Activated naive CD4-positive, alpha-beta T cell treated with anti-CD3 and anti-CD28 coated beads for 36 hours (primary cell): ENCODE measurements around the gene SRSF6. TPM values are rescaled to one million over a fixed set of nuclear protein-coding genes. Genes with fewer than 3 reads are reported as not detected.
A peak's percentile ranks its signal among the peaks of the same experiment; 100 is the strongest.
"Not testable (repeated sequence)": the region's sequence is repeated elsewhere in the genome, so short reads cannot be mapped to it uniquely, and the experiment has no call there.

Source experiments
- CTCF ChIA-PET: fragments of 350-600 bp; sonication (Branson Sonifier 250); formaldehyde crosslinking; loops from one replicate; lab custom pipeline; 2021; ENCODE audit warnings: antibody characterized with exemption; lab: Charles Lee
- DNase-seq: peaks from one replicate; pipeline ENCODE4 v3.0.0-alpha.2; 2020
- H3K27ac Mint-ChIP-seq: one replicate; pipeline ENCODE4 v1.8.0; 2021; ENCODE audit warnings: mild to moderate bottlenecking, mixed read lengths
- H3K27me3 Mint-ChIP-seq: one replicate; pipeline ENCODE4 v1.8.0; 2021; ENCODE audit warnings: low read depth, mixed read lengths
- H3K36me3 Mint-ChIP-seq: one replicate; pipeline ENCODE4 v1.8.0; 2021; ENCODE audit warnings: low read depth, mixed read lengths
- H3K4me1 Mint-ChIP-seq: one replicate; pipeline ENCODE4 v1.8.0; 2021; ENCODE audit warnings: low read depth, mixed read lengths
- H3K4me3 Mint-ChIP-seq: one replicate; pipeline ENCODE4 v1.8.0; 2021; ENCODE audit warnings: mild to moderate bottlenecking, moderate library complexity, mixed read lengths
- H3K9me3 Mint-ChIP-seq: one replicate; pipeline ENCODE4 v1.8.0; 2021; ENCODE audit warnings: mixed read lengths
- intact Hi-C: fragments of 100-400 bp; cut with micrococcal nuclease; formaldehyde crosslinking; loops from one replicate; pipeline ENCODE4 v1.15.1; 2023
- total RNA-seq, 2 experiments: library from RNA; stranded (reverse); gene quantifications; one replicate each; pipeline ENCODE4 v1.2.3, GENCODE V29; 2021

SRSF6 gene
- 10 to 100 TPM; 76.0 to 78.2 TPM for total RNA-seq

- CTCF ChIA-PET, result no interaction called here
- peak within 1 kb of the TSS; percentile 81 for H3K4me3 Mint-ChIP-seq
- H3K36me3 Mint-ChIP-seq, result peaks cover 32% of the 10 kb centered on the region
- intact Hi-C loops, result loop anchor here (1.0 to 10.0 kb wide), 12 partner anchors 34 to 1841 kb away; partner anchors contain the start of genes CHD6, IFT52, MYBL2 and OSER1
- peaks cover 5% of the 10 kb centered on the region for H3K27me3 Mint-ChIP-seq
- H3K9me3 Mint-ChIP-seq, result no peaks in the 10 kb centered on the region
- peaks cover 30% of the 10 kb centered on the region for H3K4me1 Mint-ChIP-seq
- H3K27ac Mint-ChIP-seq, result peak within 1 kb of the TSS; percentile 95
- peak; percentile 94 for DNase-seq
These were observed at the start of gene SRSF6 for GRCh38 chr20:43457640-43458421. Gene SRSF6 (plus strand): TSS chr20:43457896. CDS start chr20:43458034, 138 bp downstream.

GRCh38 chr20:43408848-43409576 lies 48.7 kb upstream of the SRSF6 start:
- Mint-ChIP-seq H3K9me3 (no peaks in the 10 kb centered on the region), H3K27ac (no peak overlapping the region), H3K27me3 (peaks cover 39% of the 10 kb centered on the region), H3K4me3 (no peak overlapping the region), H3K4me1 (no peaks in the 10 kb centered on the region), H3K36me3 (no peaks in the 10 kb centered on the region)
- intact Hi-C loops, result loop anchor here (2.0 kb wide), 2 partner anchors 222 to 1674 kb away; no protein-coding TSS in a partner anchor
- CTCF ChIA-PET, result interaction anchor here (0.6 to 1.4 kb wide), 17 partner anchors 8 to 1977 kb away, joined by 3 to 5 read pairs (median 3); no protein-coding TSS in a partner anchor
- peak; percentile 35 for DNase-seq

- Mint-ChIP-seq H3K27me3 (peaks cover 39% of the 10 kb centered on the region), H3K27ac (no peak overlapping the region)
- intact Hi-C loops, result loop anchor here (2.0 kb wide), 2 partner anchors 223 to 1675 kb away; no protein-coding TSS in a partner anchor
These were observed 48.2 kb upstream of the SRSF6 start for GRCh38 chr20:43409577-43409913.

GRCh38 chr20:43415661-43416430 lies 41.9 kb upstream of the SRSF6 start:
- Mint-ChIP-seq H3K4me3 (no peak overlapping the region), H3K27ac (no peak overlapping the region), H3K36me3 (peaks cover 9% of the 10 kb centered on the region), H3K27me3 (peaks cover 8% of the 10 kb centered on the region), H3K9me3 (peaks cover 26% of the 10 kb centered on the region), H3K4me1 (no peaks in the 10 kb centered on the region)
- CTCF ChIA-PET, result interaction anchor here (0.6 kb wide), 1 partner anchor 29 kb away, joined by 3 read pairs; no protein-coding TSS in a partner anchor
- no peak for DNase-seq
- intact Hi-C loops, result no loop called here

More at GRCh38 chr20:43409577-43409913, 48.2 kb upstream of the SRSF6 start:
- Mint-ChIP-seq H3K9me3 (no peaks in the 10 kb centered on the region), H3K4me1 (no peaks in the 10 kb centered on the region), H3K36me3 (no peaks in the 10 kb centered on the region), H3K4me3 (no peak overlapping the region)
- no peak for DNase-seq
- CTCF ChIA-PET, result interaction anchor here (0.7 to 1.4 kb wide), 11 partner anchors 8 to 1978 kb away, joined by 3 to 5 read pairs (median 4); no protein-coding TSS in a partner anchor

- CTCF ChIA-PET, result interaction anchor here (1.1 kb wide), 1 partner anchor 7 kb away, joined by 4 read pairs; no protein-coding TSS in a partner anchor
- Mint-ChIP-seq H3K27ac (no peak overlapping the region), H3K4me1 (no peaks in the 10 kb centered on the region), H3K36me3 (peaks cover 12% of the 10 kb centered on the region), H3K27me3 (peaks cover 5% of the 10 kb centered on the region), H3K4me3 (no peak overlapping the region), H3K9me3 (peaks cover 32% of the 10 kb centered on the region)
- DNase-seq, result no peak
- intact Hi-C loops, result no loop called here
These were observed 41.0 kb upstream of the SRSF6 start for GRCh38 chr20:43416591-43417228.

- no peak overlapping the region for H3K4me3 Mint-ChIP-seq
- peaks cover 12% of the 10 kb centered on the region for H3K36me3 Mint-ChIP-seq
- DNase-seq, result no peak
- H3K27me3 Mint-ChIP-seq, result peaks cover 15% of the 10 kb centered on the region
- intact Hi-C loops, result no loop called here
- H3K9me3 Mint-ChIP-seq, result peaks cover 32% of the 10 kb centered on the region
- CTCF ChIA-PET, result interaction anchor here (0.6 kb wide), 1 partner anchor 603 kb away, joined by 7 read pairs; no protein-coding TSS in a partner anchor
- H3K27ac Mint-ChIP-seq, result no peak overlapping the region
- no peaks in the 10 kb centered on the region for H3K4me1 Mint-ChIP-seq
These were observed 37.5 kb upstream of the SRSF6 start for GRCh38 chr20:43420192-43420591.

- H3K27ac Mint-ChIP-seq, H3K4me3 Mint-ChIP-seq, DNase-seq, H3K4me1 Mint-ChIP-seq, intact Hi-C loops, CTCF ChIA-PET: not testable (repeated sequence)
- Mint-ChIP-seq H3K36me3 (peaks cover 12% of the 10 kb centered on the region), H3K27me3 (peaks cover 15% of the 10 kb centered on the region), H3K9me3 (peaks cover 32% of the 10 kb centered on the region)
These were observed 36.8 kb upstream of the SRSF6 start for GRCh38 chr20:43420913-43421312.

- H3K9me3 Mint-ChIP-seq, result peaks cover 2% of the 10 kb centered on the region
- DNase-seq, result no peak
- H3K4me1 Mint-ChIP-seq, result no peaks in the 10 kb centered on the region
- no peak overlapping the region for H3K4me3 Mint-ChIP-seq
- H3K36me3 Mint-ChIP-seq, result no peaks in the 10 kb centered on the region
- H3K27ac Mint-ChIP-seq, result no peak overlapping the region
- CTCF ChIA-PET, result no interaction called here
- peaks cover 23% of the 10 kb centered on the region for H3K27me3 Mint-ChIP-seq
- intact Hi-C loops, result no loop called here
These were observed 31.5 kb upstream of the SRSF6 start for GRCh38 chr20:43426172-43426571.

- Mint-ChIP-seq H3K27me3 (peaks cover 7% of the 10 kb centered on the region), H3K4me3 (no peak overlapping the region), H3K36me3 (no peaks in the 10 kb centered on the region), H3K27ac (no peak overlapping the region), H3K4me1 (no peaks in the 10 kb centered on the region), H3K9me3 (no peaks in the 10 kb centered on the region)
- no peak for DNase-seq
- intact Hi-C loops, result no loop called here
- CTCF ChIA-PET, result no interaction called here
These were observed 27.2 kb upstream of the SRSF6 start for GRCh38 chr20:43430265-43431133.

- intact Hi-C loops, result no loop called here
- no peak for DNase-seq
- Mint-ChIP-seq H3K9me3 (no peaks in the 10 kb centered on the region), H3K4me3 (no peak overlapping the region), H3K27me3 (peaks cover 7% of the 10 kb centered on the region), H3K4me1 (no peaks in the 10 kb centered on the region), H3K27ac (no peak overlapping the region), H3K36me3 (no peaks in the 10 kb centered on the region)
- CTCF ChIA-PET, result no interaction called here
These were observed 26.6 kb upstream of the SRSF6 start for GRCh38 chr20:43431134-43431519.

- H3K27ac Mint-ChIP-seq, result no peak overlapping the region
- no peaks in the 10 kb centered on the region for H3K36me3 Mint-ChIP-seq
- H3K9me3 Mint-ChIP-seq, result no peaks in the 10 kb centered on the region
- no peak overlapping the region for H3K4me3 Mint-ChIP-seq
- H3K27me3 Mint-ChIP-seq, result peaks cover under 1% of the 10 kb centered on the region
- no peak for DNase-seq
- CTCF ChIA-PET, result no interaction called here
- intact Hi-C loops, result no loop called here
- H3K4me1 Mint-ChIP-seq, result no peaks in the 10 kb centered on the region
These were observed 25.2 kb upstream of the SRSF6 start for GRCh38 chr20:43432498-43432897.
